ENCODE data around the gene GHRH.

DNA sequence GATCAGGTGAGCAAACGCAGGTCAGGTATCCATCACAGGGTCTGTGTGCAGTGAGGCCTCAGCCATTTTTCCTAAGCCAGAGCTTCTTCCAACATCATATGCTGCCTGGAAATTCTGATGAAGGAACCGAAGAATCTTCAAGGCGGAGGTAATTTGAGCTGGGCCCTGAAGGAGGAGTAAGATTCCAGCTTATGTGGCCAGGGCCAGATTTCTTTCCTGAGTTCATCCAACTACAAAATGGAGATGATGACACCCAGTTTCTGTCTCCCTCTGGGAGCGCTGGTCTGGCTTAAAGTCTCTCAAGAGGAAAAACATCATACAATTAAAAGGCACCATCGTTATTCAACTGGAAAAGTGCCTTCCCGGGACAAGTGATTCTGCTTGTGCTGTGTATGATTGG lies 20.9 kb upstream of the GHRH start:
- TF ChIP-seq FOXM1 (IDR thresholded peaks at IDR 0.05; ENCODE audit: borderline replicate concordance, low read depth) (no peak), TCF12 (IDR thresholded peaks at IDR 0.05; ENCODE audit: low read depth) (no peak), CEBPB (IDR thresholded peaks at IDR 0.05) (no peak)
- TF ChIP-seq, protein P1, sequence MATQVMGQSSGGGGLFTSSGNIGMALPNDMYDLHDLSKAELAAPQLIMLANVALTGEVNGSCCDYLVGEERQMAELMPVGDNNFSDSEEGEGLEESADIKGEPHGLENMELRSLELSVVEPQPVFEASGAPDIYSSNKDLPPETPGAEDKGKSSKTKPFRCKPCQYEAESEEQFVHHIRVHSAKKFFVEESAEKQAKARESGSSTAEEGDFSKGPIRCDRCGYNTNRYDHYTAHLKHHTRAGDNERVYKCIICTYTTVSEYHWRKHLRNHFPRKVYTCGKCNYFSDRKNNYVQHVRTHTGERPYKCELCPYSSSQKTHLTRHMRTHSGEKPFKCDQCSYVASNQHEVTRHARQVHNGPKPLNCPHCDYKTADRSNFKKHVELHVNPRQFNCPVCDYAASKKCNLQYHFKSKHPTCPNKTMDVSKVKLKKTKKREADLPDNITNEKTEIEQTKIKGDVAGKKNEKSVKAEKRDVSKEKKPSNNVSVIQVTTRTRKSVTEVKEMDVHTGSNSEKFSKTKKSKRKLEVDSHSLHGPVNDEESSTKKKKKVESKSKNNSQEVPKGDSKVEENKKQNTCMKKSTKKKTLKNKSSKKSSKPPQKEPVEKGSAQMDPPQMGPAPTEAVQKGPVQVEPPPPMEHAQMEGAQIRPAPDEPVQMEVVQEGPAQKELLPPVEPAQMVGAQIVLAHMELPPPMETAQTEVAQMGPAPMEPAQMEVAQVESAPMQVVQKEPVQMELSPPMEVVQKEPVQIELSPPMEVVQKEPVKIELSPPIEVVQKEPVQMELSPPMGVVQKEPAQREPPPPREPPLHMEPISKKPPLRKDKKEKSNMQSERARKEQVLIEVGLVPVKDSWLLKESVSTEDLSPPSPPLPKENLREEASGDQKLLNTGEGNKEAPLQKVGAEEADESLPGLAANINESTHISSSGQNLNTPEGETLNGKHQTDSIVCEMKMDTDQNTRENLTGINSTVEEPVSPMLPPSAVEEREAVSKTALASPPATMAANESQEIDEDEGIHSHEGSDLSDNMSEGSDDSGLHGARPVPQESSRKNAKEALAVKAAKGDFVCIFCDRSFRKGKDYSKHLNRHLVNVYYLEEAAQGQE (IDR thresholded peaks at IDR 0.05; ENCODE audit: low read depth), result no peak
- TF ChIP-seq, protein P2, sequence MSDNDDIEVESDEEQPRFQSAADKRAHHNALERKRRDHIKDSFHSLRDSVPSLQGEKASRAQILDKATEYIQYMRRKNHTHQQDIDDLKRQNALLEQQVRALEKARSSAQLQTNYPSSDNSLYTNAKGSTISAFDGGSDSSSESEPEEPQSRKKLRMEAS (IDR thresholded peaks at IDR 0.05), result no peak
